Activated T-helper 17 cell treated with anti-CD3 and anti-CD28 coated beads, Interleukin-2, amount 50 U/mL, for 72 hours (primary cell): ENCODE results near the gene TST. TPM values are rescaled to one million over a fixed set of nuclear protein-coding genes. Genes with fewer than 3 reads are reported as not detected.

Source experiments
- total RNA-seq, 2 donors: library from RNA; stranded (reverse); gene quantifications; one replicate each; pipeline ENCODE4 v1.2.3, GENCODE V29; 2022

The TST gene
- total RNA-seq, 2 donors from 2014 or later: 8.2 to 14.5 TPM

Other genes with a start within 250 kb of the TST start
- 10 to 100 TPM; 19.7 to 21.2 TPM for gene IFT27, start 243.3 kb downstream of the TST start, total RNA-seq
- not detected for gene PVALB, start 202.4 kb downstream of the TST start, total RNA-seq
- gene NCF4, start 158.4 kb downstream of the TST start, total RNA-seq: 10 to 100 TPM; 40.6 to 60.1 TPM
- gene CSF2RB, start 105.8 kb downstream of the TST start, total RNA-seq: 1 to 10 TPM; 4.2 to 4.8 TPM
- gene MPST, start 295 bp upstream of the TST start, total RNA-seq: 10 to 100 TPM; 22.7 to 41.6 TPM
- 10 to 100 TPM; 39.4 to 41.9 TPM for gene KCTD17, start 32.3 kb upstream of the TST start, total RNA-seq
- gene TMPRSS6, start 90.3 kb upstream of the TST start, total RNA-seq: 100 to 1,000 TPM in 1 of 2 donors, 10 to 100 TPM in 1; 86.6 to 343 TPM
- 100 to 1,000 TPM; 425 to 498 TPM for gene IL2RB, start 130.5 kb upstream of the TST start, total RNA-seq
- gene C1QTNF6, start 168.8 kb upstream of the TST start, total RNA-seq: 10 to 100 TPM in 1 of 2 donors, 1 to 10 TPM in 1; 5.0 to 16.3 TPM
- 10 to 100 TPM in 1 of 2 donors, 1 to 10 TPM in 1; 2.6 to 16.2 TPM for gene SSTR3, start 193.0 kb upstream of the TST start, total RNA-seq
- gene RAC2, start 224.8 kb upstream of the TST start, total RNA-seq: 1,000 to 10,000 TPM in 1 of 2 donors, 100 to 1,000 TPM in 1; 674 to 1,069 TPM